RCC 7860 (cell line): ENCODE measurements around the gene MPPED1.

Experiments used
- DNase-seq: peaks from one replicate; pipeline ENCODE4 v3.0.0-alpha.2; 2015; ENCODE audit warnings: low spot score
- FAIRE-seq: peaks from 2 replicates; lab custom pipeline; 2012; peaks lifted over from hg19 to GRCh38; lab: Jason Lieb, UNC

The MPPED1 gene

DNA sequence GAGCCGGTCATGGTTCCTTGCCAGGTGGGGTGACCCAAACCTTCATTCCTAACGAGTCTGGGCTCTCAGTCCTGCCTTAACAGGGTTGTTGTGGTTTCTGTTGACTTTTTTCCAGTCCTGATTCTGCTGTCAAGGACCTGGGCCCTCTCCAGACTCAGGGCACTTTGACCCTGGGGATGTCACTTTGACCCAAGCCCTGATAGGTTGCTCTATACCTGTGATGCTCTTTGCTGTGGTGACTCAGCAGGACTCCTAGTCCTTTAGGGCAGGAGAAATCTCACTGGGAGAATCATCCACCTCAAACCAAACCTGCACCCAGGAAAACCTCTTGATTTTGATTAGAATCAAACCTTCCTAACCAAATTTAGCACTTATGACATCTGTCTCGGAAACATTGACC, 20.5 kb upstream of the MPPED1 start:
- FAIRE-seq (no peak), DNase-seq (no peak)

DNA sequence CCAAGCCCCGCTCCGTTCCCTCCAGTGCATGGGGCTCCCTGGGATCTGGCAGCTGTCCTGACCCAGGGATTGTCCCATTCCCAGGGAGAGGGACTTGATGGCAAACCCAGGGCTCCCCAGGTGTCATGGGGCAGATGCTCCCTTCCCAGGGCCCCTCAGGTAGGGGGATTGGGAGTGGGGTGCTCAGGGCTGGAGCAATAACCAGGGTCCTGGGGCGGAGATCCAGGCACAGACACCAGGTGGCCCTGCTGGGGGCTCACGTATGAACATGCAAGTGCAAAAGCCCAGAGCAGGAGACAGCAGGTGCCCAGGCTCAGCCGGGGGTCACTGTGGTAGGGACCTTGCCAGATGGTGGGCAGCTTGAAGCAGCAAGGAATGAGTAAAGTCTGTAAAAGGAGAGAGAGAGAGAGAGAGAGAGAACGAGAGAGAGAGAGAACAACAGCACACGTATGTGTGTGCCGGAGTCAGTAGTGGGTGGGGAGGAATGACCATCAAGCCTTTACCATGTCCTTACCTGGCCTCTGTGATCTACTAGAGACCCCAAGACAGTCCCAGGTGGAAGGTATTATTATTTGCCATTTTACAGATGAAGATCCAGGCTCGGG, 19.3 kb upstream of the MPPED1 start:
- no peak for FAIRE-seq
- DNase-seq: no peak

DNA sequence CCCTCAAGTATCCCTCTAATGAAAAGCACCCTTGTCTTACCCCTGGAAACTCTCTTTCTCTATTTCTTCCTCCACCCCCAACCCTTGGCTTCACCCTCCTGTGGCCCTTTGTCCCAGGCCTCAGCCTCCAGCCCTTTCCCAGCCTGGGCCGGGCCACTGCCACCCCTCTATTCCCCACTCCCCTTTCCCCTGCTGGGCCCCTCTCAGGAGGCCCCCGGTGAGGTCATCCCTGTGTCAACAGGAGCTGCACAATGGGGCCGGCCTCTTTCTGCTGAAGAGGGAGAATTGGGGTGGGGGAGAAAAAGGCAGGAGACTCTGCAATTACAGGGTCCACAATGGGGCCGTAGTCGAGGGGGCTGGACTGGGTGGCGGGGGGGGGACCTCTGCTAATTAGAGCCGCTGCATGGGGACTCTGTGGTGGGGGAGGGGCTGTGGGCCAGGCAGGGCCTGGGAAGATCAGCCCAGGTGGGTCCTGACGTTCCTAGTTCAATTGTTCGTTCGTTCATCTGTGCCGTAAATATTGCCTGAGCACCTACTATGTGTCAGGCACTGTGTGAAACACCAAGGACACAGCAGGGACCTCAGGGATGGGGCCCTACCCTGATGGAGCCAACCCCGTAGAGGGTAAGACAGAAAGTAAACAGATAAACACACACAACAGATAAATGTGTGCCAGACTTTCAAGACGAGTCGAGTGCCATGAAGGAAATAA, 18.5 kb upstream of the MPPED1 start:
- no peak for DNase-seq
- no peak for FAIRE-seq

DNA sequence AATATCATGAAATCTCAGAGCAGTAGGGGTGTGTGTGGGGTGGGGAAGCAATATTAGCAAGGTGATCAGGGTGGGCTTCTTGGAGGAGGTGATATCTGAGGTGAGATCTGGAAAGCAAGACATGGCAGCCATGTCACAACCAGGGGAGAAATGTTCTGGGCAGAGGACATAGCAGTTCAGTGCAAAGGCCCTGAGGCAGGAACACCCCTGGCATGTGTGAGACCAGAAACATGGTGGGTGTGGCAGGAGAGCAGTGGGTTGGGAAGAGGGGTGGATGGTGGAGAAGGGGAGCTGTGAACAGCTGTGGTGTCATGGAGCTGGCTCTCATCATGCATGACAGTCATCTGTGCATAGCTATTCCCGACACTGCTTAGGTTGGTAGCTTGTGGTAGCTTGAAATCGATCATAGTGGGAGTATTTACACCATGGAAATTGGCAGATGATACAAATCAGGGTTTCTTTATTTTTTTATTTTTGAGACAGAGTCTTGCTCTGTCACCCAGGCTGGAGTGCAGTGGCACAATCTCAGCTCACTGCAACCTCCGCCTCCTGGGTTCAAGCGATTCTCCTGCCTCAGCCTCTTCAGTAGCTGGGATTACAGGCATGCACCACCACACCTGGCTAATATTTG, 17.9 kb upstream of the MPPED1 start:
- FAIRE-seq (no peak), DNase-seq (no peak)

DNA sequence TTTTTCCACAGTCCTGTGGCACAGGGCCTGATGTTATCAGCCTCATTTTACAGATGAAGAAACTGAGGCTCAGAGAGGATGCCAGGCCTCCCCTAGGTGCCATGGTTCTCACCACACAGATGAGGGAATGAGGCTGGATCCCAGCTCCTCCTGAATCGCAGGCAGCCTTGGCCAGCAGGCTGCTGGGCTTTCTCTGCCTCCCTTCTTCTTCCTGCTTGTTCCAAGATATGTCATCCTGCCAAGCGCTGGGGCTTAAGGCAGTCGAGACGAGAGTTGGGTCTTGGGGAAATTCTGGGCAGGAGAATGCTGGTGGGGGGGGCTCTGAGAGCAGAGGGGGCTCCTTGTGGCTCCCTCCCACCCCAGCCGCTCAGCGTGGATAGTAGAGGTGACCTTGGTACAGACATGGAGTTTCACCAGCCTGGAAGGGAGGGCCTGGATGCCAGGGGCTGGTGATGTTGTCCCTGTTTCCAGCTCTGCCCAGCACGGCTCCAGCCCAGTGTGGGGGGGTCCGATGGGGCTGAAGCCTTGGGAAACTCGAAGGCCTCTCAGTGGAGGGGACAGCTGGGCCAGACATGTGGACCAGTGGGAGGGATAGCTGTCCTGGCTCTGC, 16.6 kb upstream of the MPPED1 start:
- DNase-seq: no peak
- no peak for FAIRE-seq

DNA sequence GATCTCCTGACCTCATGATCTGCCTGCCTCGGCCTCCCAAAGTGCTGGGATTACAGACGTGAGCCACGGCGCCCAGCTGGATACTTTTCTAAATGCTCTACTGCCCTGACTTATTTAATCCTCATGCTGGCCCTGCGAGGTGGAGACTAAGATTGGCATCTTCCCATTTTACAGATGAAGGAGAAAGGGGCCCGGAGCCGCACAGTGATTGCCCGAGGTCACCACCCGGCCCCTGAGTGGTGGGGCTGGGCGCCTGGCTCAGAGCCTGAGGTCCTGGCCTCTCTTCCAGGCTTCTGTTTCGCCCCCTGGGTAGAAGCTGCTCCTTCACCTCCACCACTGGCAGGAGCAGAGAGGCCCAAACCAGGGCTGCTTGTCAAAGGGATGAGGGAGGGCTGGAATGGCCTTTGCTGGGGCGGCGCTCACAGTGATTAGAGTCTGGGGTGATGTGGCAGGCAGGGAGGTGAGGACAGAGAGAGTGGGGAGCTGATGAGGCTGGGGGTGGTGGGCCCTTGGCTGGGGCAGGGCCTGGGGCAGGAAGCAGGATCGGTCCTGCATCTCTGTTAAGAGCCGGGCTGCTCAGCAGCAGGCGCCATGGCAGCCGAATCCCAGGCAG, 15.4 kb upstream of the MPPED1 start:
- DNase-seq (no peak), FAIRE-seq (no peak)

DNA sequence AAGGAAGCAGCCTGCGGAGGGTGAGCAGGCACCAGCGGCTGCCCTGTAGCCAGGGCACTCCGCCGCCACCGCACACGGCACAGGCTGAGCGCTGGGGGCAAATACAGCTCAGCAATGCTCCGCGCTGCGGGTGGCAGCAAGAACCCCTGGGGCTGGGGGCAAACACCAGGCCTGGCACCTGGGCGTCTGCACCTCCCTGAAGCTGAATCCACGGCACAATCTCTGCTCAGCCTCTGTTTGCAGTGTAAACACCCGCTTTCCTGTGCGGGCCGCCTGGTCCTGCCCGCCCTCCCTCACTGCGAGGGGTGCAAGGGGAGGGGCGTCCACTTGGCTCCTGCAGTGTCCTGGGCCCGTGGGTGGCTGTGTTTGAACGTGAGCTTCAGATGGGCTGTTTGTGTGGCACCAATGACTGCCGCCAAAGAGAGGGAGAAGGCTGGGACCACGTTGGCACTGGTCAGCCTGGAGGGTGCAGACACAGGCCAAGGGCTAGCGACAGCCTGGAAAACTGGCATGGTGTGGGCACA, 14.8 kb upstream of the MPPED1 start:
- FAIRE-seq: no peak
- no peak for DNase-seq

DNA sequence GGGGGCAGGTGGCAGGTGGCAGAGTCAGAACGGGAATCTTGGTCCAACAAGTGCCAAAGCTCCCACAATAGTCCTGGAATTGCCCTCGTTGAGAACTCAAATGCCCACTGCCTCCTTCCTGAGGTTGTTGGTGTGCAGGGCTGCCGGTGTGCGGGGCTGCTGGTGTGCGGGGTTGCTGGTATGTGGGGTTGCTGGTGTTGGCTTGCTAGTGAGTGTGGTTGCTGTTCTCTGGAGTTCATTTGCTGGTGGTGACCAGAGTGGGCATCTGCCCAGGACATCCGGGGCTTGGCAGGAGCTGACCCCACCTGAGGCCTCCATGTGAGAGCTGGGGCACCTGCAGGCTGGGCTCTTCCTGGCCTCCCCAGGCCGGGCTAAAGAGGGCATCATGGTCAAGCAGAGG, 14.0 kb upstream of the MPPED1 start:
- DNase-seq (no peak), FAIRE-seq (no peak)

DNA sequence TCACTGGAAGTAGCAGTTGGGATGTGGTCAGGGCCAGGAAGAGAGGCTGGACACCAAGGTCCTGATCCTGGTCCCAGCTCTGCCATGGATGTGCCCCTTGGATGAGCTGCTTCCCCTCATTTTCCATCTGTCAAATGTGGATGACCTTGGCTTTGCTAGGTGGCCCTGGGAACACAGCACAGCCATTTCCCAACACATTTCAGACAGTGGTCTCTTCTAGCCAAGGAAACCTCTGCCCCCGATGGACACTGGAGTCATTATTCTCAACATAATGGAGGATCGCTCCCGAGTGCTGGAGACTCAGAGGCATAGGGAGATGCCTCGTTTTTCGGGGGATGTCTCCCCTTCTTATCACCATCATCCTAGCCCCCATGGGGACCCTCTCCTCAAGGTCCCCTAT, 13.6 kb upstream of the MPPED1 start:
- DNase-seq (no peak), FAIRE-seq (no peak)

DNA sequence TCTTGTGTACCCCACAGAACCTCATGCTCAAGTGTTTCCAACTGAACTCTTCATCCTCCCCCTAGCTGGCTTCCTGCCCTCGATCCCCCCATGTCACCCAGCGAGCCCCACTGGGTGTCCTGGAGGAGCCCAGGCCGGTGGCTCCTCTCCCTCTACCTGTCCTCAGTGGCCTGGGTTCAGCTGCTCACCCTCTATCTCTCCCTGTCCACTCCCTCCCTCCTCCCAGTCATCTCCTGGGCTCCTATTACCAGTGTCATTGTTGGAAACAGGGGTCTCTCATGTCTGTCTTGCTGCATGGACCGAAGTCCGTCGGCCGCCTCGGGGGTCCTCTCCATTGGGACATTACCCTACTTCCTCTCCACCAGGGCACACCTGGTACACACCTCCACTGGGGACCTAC, 12.9 kb upstream of the MPPED1 start:
- FAIRE-seq (no peak), DNase-seq (no peak)

DNA sequence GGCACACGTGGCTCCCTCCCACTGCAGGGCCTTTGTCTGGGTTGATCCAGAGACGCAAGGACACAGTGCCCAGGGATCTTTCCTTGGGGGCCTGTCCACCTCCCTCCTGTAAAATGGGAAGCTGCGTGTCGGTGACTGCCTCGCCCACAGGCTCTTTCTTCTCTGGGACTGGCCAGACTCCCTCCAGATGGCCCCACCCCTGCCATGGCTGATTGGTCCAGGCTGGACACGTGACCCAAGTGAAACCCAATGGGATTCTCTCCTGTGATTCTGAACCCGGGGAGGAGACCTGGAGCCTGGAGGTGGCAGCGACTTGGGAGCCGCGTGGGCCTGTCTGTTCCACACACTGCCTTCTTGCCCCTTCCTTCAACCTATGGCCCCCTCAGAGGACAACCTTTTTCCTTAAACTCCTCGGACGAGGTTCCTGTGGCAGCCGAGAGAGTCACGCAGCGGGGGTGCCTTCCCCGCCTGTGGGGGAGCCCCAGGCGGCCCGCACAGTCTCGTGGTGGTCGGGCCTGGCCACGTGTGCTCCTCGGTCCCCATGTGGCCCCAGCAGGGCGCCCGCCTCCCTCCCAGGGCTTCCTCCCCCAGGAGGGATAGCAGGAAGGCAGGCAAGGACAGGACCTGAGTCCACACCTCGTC, 12.4 kb upstream of the MPPED1 start:
- no peak for FAIRE-seq
- DNase-seq: no peak

DNA sequence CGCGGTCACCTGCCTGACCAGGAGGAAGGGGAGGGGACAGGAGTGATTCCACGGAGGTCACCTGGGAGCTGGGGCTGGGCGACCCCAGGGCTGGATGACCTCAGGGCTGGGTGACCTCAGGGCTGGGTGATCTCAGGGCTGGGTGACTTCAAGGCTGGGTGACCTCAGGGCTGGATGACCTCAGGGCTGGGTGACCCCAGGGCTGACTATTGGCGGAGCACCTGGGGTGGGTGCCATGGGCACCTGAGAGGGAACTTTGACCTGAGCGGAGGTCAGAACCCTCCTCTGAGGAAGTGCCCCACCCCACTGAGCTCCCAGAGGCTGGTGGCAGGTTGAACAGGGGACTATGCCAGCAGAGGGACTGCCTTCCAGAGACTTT, 11.8 kb upstream of the MPPED1 start:
- FAIRE-seq (no peak), DNase-seq (no peak)

DNA sequence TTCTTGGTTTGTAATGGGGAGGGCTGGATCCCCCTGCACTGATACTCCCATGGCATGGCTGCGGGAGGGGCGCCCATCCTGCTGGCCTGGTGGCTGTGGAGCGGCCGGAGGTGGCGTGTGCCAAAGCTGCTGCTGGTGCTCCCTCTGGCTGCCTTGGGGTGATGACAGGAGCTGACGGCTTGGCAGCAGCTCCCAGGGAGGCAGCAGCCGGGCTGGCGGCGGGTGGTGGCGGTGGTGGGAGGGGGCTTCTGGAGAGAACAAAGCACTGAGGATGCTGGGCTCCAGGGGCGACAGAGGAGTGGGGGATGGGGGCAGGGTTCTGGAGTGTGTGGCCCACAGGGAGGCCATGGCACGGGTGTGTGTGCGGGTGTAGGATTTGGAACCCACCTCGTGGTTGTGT, 11.4 kb upstream of the MPPED1 start:
- FAIRE-seq (no peak), DNase-seq (no peak)

DNA sequence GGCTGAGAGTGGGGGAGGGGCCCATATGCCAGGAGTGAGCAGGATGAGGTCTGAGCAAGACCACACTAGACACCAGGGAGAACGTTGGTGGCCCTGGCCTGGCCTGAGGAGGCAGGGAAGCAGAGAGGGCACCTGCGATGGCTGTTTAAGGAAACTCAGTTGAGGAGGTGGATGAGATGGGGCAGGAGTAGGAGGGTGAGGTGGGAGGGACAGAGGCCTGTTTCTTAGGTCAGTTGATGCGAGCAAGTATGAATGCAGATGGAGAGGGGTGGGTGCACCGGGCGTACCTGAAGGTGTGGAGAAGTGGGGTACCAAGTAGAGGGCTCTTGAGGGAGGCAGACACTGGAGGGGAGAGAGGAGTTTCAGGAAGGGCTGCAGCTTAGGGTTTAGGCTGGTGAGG, 10.6 kb upstream of the MPPED1 start:
- DNase-seq (no peak), FAIRE-seq (no peak)

DNA sequence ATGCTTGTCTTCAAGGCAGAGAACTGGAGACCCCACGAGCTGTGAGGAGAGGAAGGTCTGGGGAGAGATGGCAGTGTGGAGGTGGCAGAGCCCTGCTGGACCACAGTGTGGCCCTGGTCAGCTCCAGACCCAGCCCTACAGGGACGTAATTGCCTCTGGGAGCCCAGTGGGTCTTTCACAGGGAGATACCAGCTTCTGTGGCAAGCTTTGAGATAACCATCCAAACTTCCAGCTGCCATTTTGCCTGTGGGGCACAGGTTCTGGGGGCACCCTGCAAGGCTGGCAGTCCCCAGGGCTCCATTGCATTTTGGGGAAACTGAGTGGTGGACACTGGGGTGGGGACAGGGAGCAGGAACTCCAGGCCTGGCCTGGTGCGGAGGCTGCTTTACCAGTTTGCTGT, 10.2 kb upstream of the MPPED1 start:
- DNase-seq (no peak), FAIRE-seq (no peak)

DNA sequence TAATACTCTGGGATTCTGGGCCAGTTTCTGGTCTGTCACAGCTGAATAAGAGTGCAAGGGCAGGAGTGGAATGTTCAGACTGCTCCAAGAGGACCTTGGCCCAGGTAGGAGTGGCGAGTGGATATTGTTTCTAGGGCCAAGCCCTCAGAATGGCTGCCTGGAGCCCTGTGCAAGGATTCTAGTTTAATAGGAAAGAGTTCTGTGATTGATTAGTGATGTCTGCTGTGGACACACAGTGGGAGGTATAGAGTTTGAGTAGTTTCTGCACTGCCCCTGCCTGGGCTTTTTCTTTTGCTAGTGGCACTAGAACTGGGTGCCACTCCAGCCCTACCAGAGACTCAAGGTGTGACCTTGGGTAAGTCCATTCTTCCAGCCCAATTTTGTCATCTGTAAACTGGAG, 9.7 kb upstream of the MPPED1 start:
- FAIRE-seq: no peak
- DNase-seq: no peak

DNA sequence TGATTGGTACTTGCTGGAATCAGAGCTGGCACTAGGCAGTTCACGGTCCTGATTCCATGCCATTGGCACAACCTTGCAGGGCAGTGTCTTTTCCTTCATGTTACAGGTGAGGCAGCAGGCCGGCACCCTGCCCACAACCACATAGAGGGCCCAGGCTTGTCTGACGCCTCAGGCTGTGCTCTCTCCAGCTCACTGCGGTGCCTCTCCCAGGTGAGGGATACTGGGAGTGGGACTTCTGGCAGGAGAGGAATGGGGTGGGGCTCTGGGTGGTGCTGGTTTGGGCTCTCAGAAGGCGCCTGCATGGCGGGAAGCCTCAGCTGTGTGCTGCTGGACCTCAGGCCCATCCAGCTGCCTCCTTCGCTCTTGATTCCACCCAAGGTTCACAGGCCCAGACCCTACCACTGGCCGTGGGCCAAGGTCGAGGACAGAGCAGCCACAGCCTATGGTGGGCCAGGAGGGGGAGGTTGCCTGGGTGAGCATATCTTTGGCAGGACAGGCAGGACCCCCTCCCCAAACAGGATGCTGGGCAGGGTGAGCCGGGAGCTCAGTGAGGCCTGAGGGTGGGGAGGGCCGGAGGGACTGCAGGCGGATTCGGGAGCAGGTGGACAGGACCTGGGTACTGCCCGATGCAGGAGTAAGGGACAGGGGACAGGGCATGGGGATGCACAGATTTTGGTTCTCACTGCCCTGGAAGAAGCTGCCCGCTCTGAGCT, 7.0 kb upstream of the MPPED1 start:
- FAIRE-seq (no peak), DNase-seq (no peak)

DNA sequence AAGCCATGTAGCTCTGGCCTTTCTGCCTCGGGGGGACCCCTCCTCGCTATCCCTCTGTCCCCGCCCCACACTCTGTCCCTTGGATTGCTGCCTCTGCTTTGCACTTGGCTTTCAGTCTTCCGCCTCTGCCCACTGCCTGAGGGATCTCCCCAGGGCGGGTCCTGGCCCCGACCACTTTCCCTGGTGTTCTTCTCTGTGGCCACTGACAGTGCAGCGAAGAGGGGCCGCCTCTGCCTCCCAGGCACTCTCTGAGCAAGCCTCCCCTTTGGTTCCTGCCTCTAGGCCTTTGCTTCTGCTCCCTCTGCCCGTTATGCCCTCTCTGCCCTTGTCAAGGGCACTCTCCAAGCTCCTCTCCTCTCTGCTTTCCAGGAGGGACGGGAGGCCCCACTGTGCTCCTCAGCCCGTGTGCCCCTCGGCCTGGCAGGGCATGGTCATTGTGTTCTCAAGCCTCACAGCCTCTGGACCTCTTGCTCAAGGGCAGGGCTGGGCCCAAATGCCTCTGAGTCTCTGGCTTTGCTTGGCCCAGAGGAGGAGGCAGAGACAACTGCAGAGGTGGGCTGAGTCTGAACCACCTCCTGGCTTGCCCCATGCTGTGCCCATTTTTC, 5.5 kb upstream of the MPPED1 start:
- FAIRE-seq (no peak), DNase-seq (no peak)

DNA sequence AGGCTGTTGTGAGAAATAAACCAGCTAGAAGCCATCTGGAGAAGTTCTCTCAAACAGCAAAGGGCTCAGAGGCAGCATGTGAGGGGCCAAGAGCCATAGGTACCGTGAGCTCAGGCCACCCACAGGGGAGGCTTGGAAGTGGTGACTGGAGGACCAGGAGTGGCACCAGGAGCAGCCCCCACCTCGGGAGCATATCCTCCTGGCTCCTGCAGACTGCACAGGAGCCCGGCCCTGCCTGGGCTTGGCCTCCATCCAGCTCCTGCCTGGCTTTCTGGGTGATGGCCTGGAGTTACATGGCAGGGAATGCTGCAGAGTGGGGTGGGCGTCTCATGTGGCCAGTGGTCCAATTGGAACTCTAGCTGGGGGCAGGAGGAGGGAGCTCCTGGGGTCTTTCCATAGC, 4.2 kb upstream of the MPPED1 start:
- no peak for DNase-seq
- no peak for FAIRE-seq

DNA sequence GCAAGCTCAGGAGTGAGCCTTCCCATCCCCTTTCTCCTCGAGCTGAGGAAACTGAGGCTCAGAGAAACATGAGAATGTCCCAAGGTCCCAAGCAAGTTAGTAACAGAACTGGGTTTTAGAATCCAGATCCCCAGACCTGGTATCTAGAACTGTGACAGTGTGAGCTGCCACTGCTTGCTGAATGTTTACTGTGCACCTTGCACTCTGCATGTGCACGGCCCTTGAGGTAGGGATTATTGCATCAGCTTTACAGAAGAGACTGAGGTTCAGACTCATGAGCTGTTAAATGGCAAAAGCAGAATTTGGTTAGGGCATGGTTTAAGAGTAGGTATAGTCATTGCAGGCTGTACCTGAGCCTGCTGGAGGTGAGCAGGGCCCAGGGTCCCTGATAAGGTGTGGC, 3.8 kb upstream of the MPPED1 start:
- no peak for DNase-seq
- no peak for FAIRE-seq
